DOHH2 (cell line): ENCODE results near the gene NME1.
"Not testable (repeated sequence)": the region's sequence is repeated elsewhere in the genome, so short reads cannot be mapped to it uniquely, and the experiment has no call there.

Experiments
- EZH2phosphoT487 ChIP-seq: fragments of 200-600 bp; sonication (generic); IDR thresholded peaks from 2 replicates; pipeline ENCODE4 v1.6.1; 2017; ENCODE audit warnings: borderline replicate concordance, mild to moderate bottlenecking, antibody characterized with exemption, low read length, moderate library complexity, mixed read lengths
- TF ChIP-seq, protein P1 (sequence below): fragments of 200-600 bp; sonication (generic); IDR thresholded peaks from one replicate; pipeline ENCODE4 v1.5.1; 2014; ENCODE audit warnings: antibody characterized with exemption, mild to moderate bottlenecking, low read depth, low read length; ENCODE audit not compliant: poor library complexity, severe bottlenecking

DNA sequence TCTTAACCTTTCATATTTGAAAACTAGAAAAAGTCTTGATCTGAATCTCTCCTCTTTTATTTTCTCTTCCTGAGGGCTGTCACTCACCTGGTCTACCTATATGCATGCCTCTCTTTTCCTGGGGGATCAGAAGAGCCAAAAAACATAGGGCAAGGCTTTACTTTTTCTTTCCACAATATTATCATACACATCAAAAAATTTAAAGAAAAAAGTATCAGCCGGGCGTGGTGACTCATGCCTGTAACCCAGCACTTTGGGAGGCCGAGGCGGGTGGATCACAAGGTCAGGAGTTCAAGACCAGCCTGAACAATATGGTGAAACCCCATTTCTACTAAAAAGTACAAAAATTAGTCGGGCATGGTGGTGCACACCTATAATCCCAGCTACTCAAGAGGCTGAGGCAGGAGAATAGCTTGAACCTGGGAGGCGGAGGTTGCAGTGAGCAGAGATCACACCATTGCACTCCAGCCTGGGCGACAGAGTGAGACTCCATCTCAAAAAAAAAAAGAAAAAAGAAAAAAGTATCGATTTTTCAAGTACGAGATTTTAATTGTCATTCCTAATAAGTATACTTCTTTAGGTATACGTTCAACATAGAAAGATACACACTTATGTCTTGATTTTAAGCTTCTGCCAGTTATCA is 30.8 kb upstream of the NME1 start:
- TF ChIP-seq EZH2phosphoT487 = not testable (repeated sequence)
- TF ChIP-seq, protein P1, sequence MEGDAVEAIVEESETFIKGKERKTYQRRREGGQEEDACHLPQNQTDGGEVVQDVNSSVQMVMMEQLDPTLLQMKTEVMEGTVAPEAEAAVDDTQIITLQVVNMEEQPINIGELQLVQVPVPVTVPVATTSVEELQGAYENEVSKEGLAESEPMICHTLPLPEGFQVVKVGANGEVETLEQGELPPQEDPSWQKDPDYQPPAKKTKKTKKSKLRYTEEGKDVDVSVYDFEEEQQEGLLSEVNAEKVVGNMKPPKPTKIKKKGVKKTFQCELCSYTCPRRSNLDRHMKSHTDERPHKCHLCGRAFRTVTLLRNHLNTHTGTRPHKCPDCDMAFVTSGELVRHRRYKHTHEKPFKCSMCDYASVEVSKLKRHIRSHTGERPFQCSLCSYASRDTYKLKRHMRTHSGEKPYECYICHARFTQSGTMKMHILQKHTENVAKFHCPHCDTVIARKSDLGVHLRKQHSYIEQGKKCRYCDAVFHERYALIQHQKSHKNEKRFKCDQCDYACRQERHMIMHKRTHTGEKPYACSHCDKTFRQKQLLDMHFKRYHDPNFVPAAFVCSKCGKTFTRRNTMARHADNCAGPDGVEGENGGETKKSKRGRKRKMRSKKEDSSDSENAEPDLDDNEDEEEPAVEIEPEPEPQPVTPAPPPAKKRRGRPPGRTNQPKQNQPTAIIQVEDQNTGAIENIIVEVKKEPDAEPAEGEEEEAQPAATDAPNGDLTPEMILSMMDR = not testable (repeated sequence)
